ENCODE measurements around the gene ZNF469. TPM values are rescaled to one million over a fixed set of nuclear protein-coding genes. Genes with fewer than 3 reads are reported as not detected.

The ZNF469 gene
- polyA plus RNA-seq, 1 donor, result 1.0 TPM

DNA sequence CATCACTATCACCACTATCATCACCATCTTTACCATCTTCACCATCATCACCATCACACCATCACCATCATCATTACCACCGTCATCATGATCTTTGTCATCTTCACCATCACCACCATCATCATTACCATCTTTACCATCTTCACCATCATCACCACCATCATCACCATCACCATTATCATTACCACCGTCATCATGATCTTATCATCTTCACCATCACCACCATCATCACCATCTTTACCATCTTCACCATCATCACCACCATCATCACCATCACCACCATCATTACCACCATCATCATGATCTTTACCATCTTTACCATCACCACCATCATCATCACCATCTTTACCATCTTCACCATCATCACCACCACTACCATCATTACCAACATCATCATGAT is 10.2 kb upstream of the ZNF469 start:
- H3K9me3 ChIP-seq (ENCODE audit: control insufficient read depth, low read depth, low read length), result no peaks in the 10 kb centered on the region
- DNase-seq, result no peak
- no peaks in the 10 kb centered on the region for H3K36me3 ChIP-seq (ENCODE audit: control insufficient read depth, insufficient read depth, low read length)
- H3K4me1 ChIP-seq (ENCODE audit: control insufficient read depth, insufficient read depth, low read length), result no peaks in the 10 kb centered on the region
- H3K27ac ChIP-seq (ENCODE audit: low read length), result no peak overlapping the region
- 88% methylated on average over 2 of the region's 2 CpGs for WGBS (ENCODE audit: insufficient coverage, low lambda C conversion rate)
- no peaks in the 10 kb centered on the region for H3K27me3 ChIP-seq (ENCODE audit: control insufficient read depth, insufficient read depth, low read length)
- H3K4me3 ChIP-seq (ENCODE audit: low read length), result no peak overlapping the region

DNA sequence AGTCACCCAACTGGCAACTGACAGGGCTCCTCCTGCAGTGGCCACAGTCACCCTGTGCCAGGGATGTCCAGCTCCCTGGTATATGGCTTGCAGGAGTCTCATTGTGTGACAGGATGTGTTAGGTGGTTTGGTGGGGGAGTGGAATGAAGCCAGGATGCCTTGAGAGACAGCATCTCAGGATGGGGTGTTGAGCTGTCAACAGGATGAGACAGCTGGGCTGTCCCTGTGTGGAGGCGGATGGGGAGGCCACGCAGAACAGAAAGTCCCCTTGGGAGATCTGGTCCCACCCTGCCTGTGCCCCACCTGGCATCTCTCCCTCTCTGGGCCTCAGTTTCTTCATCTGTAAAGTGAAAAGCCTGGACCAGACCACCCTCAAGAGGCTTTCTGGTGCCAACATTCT is 9.5 kb upstream of the ZNF469 start:
- no CpG with 5 or more reads among the region's 2 CpGs for WGBS (ENCODE audit: insufficient coverage, low lambda C conversion rate)

DNA sequence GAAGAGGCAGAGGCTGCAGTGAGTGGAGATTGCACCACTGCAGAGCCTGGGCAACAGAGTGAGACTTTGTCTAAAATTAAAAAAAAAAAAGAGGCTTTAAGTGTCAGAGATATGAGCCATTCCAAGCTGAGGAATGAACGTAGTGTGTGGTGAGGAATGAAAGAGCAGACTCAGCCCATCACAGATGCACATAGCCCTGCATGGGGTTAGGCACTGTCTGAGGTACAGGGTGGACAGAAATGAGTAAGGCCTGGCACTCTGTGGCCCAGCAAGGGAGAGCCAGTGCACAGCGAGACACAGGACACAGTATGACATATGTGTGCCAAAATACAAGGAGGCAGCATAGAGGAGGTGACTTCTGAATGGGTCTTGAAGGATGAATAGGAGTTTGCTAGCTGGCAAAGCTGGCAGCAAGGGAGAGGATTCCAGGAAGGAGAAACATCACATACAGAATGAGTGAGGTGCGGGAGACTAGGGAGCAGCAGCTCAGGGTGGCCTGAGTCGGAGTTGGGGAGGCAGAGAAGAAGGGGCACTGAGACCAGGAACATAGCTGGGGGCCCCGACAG is 8.7 kb upstream of the ZNF469 start:
- no peak overlapping the region for H3K27ac ChIP-seq (ENCODE audit: low read length)
- H3K4me3 ChIP-seq (ENCODE audit: low read length), result no peak overlapping the region
- H3K27me3 ChIP-seq (ENCODE audit: control insufficient read depth, insufficient read depth, low read length), result no peaks in the 10 kb centered on the region
- WGBS (ENCODE audit: insufficient coverage, low lambda C conversion rate), result no CpG with 5 or more reads among the region's 5 CpGs
- DNase-seq, result no peak
- H3K9me3 ChIP-seq (ENCODE audit: control insufficient read depth, low read depth, low read length), result no peaks in the 10 kb centered on the region
- H3K36me3 ChIP-seq (ENCODE audit: control insufficient read depth, insufficient read depth, low read length), result no peaks in the 10 kb centered on the region
- no peaks in the 10 kb centered on the region for H3K4me1 ChIP-seq (ENCODE audit: control insufficient read depth, insufficient read depth, low read length)

More for the DNA sequence above, 9.5 kb upstream of the ZNF469 start:
- H3K4me1 ChIP-seq (ENCODE audit: control insufficient read depth, insufficient read depth, low read length), result no peaks in the 10 kb centered on the region
- no peak overlapping the region for H3K27ac ChIP-seq (ENCODE audit: low read length)
- no peaks in the 10 kb centered on the region for H3K36me3 ChIP-seq (ENCODE audit: control insufficient read depth, insufficient read depth, low read length)
- no peak for DNase-seq
- H3K9me3 ChIP-seq (ENCODE audit: control insufficient read depth, low read depth, low read length), result no peaks in the 10 kb centered on the region
- H3K27me3 ChIP-seq (ENCODE audit: control insufficient read depth, insufficient read depth, low read length), result no peaks in the 10 kb centered on the region
- no peak overlapping the region for H3K4me3 ChIP-seq (ENCODE audit: low read length)

DNA sequence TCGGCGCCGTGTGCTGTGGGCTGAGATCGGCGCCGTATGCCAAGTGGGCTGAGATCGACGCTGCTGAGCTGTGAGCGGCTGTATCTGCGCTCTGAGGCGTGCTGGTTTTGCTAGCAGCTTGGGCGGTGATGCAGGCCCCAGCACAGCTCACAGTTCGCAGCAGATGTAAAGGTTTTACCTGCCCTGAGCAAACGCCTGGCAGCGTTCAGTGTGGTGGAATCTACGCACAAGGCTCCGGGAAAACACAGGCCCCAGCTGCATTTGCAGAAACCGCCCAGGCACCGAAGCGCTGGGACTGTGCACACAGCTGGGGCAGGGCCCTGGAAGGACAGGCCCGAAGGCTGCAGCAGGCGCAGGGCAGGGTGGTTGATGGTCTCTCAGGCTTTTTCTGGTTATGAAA is 8.0 kb upstream of the ZNF469 start:
- Histone ChIP-seq H3K36me3 (ENCODE audit: control insufficient read depth, insufficient read depth, low read length) (no peaks in the 10 kb centered on the region), H3K4me3 (ENCODE audit: low read length) (no peak overlapping the region), H3K4me1 (ENCODE audit: control insufficient read depth, insufficient read depth, low read length) (no peaks in the 10 kb centered on the region), H3K9me3 (ENCODE audit: control insufficient read depth, low read depth, low read length) (no peaks in the 10 kb centered on the region), H3K27ac (ENCODE audit: low read length) (no peak overlapping the region), H3K27me3 (ENCODE audit: control insufficient read depth, insufficient read depth, low read length) (peaks cover 2% of the 10 kb centered on the region)
- no CpG with 5 or more reads among the region's 22 CpGs for WGBS (ENCODE audit: insufficient coverage, low lambda C conversion rate)
- DNase-seq, result no peak

DNA sequence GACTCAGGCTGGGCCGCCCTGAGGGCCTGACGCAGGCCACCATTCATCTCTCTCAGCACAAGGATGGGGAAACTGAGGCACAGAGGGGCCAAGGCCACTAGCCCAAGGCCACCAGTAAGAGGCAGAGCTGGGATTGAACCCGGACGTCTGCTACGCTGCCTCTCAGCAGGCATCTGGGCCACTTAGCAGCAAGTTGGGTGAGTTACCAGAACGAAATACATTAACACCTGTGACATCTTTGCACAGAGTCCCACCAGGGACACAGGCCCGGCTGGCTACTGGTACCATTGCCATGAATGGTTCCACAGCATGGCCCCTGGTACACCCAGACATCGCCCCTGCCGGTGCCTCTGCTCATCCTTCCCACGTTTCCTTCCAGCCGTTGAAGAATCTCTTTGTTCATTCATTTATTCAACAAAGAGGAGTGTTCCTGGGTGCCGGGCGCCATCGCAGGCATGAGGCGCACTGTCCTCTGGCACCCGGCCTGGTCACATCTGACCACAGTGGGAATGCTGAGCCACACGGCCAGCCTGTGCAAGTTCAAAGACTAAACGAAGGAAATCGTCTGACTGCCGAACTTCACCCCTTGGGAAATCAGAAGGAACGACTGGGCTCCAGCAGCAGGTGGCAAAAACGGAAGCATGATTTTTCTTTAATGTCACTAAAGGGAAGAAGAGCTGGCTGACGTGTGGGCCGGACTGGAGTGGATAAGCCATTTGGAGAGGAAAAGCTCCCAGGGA is 7.4 kb upstream of the ZNF469 start:
- H3K36me3 ChIP-seq (ENCODE audit: control insufficient read depth, insufficient read depth, low read length), result no peaks in the 10 kb centered on the region
- H3K27me3 ChIP-seq (ENCODE audit: control insufficient read depth, insufficient read depth, low read length), result peaks cover 2% of the 10 kb centered on the region
- 60% methylated on average over 1 of the region's 24 CpGs for WGBS (ENCODE audit: insufficient coverage, low lambda C conversion rate)
- no peak for DNase-seq
- H3K4me1 ChIP-seq (ENCODE audit: control insufficient read depth, insufficient read depth, low read length), result no peaks in the 10 kb centered on the region
- no peaks in the 10 kb centered on the region for H3K9me3 ChIP-seq (ENCODE audit: control insufficient read depth, low read depth, low read length)
- H3K27ac ChIP-seq (ENCODE audit: low read length), result no peak overlapping the region
- no peak overlapping the region for H3K4me3 ChIP-seq (ENCODE audit: low read length)

DNA sequence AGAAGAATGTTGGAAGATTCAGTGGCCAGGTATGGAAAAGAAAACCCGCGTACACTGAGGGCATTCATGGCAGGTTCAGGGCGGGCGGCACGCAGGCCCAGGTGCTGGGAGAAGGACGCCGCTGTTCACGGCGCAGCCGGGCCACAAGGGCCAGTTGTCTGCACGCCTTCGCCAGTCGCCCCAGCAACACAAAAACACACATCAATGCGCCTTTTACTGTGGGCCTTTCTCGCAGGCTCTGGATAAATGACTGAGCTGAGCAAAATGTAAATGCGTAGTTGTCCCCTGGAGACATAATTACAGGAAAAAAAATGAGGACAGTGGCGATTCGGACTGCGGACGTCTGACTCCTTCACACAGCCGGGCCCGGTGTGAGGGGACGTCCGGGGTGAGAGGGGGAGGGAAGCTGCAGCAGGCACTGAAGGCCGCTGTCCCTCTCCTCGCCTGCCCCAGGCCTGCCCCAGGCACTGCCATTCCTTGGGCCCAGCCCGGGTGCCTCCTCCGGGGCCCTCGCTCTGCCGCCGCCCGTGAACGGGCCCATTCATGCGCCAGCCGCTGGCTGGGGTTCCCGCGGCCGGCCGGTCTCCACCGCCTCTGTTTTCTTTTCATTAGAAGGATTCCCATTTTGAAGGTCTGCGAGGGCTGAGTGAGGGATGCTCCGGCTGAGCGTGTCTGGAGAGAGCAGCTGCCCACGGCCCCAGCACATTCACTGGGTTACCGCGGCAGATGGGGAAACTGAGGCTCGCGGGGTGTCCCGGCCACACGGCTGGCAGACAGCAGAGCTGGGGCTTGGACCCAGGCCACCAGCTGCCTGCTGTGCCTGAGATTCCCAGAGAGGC is 6.5 kb upstream of the ZNF469 start:
- no CpG with 5 or more reads among the region's 50 CpGs for WGBS (ENCODE audit: insufficient coverage, low lambda C conversion rate)
- peaks cover 2% of the 10 kb centered on the region for H3K27me3 ChIP-seq (ENCODE audit: control insufficient read depth, insufficient read depth, low read length)
- no peaks in the 10 kb centered on the region for H3K9me3 ChIP-seq (ENCODE audit: control insufficient read depth, low read depth, low read length)
- DNase-seq, result no peak
- H3K4me3 ChIP-seq (ENCODE audit: low read length), result no peak overlapping the region
- no peaks in the 10 kb centered on the region for H3K4me1 ChIP-seq (ENCODE audit: control insufficient read depth, insufficient read depth, low read length)
- H3K36me3 ChIP-seq (ENCODE audit: control insufficient read depth, insufficient read depth, low read length), result no peaks in the 10 kb centered on the region
- no peak overlapping the region for H3K27ac ChIP-seq (ENCODE audit: low read length)

DNA sequence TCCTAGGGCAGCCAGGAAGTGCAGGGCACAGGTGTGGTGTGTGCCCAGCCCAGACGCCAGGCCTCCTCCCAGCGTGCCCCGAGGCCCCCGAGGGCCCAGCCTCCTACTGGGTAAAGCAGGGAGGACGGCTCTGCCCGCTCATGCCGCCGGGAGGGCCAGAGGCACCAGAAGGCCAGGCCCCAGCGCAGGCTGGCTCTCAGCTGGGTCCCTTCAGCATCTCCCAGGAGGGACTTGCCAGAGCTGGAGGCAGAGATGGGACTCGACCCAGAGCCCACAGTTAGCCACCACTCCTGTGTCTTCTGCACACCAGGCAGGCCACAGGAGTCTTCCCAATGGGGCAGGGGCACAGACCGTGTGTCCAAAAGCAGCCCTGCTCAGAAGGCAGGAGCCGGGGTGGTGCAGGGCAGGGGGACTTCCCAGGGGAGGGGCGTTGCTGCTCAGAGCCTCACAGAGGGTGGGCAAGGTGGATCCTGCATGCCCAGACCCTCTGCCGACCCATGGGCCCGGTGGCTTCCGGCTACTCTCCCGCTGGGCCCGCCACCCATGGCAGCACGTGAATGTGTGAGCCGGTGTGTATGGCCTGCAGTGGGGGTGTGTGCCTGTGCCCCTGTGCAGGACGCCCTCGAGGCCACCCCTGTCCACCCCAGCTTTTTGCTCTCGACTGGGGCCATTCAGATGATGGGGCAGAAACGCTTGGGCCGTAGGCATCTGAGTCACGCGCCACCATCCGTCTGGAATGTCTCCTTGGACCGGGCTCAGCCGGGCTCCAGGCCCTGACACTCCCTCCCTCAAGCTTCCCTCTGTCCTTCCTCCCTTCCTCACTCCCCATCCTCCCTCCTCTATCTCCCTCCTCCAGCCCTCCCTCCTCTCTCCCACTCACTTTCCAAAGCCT is 5.7 kb upstream of the ZNF469 start:
- DNase-seq, result no peak
- Histone ChIP-seq H3K27me3 (ENCODE audit: control insufficient read depth, insufficient read depth, low read length) (peaks cover 11% of the 10 kb centered on the region), H3K27ac (ENCODE audit: low read length) (no peak overlapping the region), H3K4me1 (ENCODE audit: control insufficient read depth, insufficient read depth, low read length) (no peaks in the 10 kb centered on the region), H3K9me3 (ENCODE audit: control insufficient read depth, low read depth, low read length) (no peaks in the 10 kb centered on the region), H3K36me3 (ENCODE audit: control insufficient read depth, insufficient read depth, low read length) (no peaks in the 10 kb centered on the region), H3K4me3 (ENCODE audit: low read length) (no peak overlapping the region)
- no CpG with 5 or more reads among the region's 30 CpGs for whole genome bisulfite sequencing (ENCODE audit: insufficient coverage, low lambda C conversion rate)

DNA sequence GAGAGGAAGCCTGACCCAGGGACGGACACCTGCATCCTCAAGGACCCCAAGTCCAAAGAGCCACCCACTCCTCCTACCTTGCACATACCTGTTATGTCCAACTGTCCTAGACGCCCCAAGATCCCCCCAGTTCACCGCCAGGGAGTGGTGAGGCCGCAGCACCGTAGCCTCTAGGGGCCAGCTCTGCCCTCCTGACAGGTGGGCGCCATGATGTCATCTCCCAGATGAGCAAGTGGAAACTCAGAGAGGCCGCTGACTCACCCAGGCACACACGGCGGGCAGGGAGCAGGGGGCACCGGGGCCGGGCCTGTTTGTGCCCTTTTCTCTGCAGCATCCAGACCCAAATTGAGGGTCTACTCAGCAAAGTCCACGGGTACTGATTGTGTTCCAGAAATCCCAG is 4.8 kb upstream of the ZNF469 start:
- Histone ChIP-seq H3K4me3 (ENCODE audit: low read length) (no peak overlapping the region), H3K27me3 (ENCODE audit: control insufficient read depth, insufficient read depth, low read length) (peaks cover 17% of the 10 kb centered on the region), H3K36me3 (ENCODE audit: control insufficient read depth, insufficient read depth, low read length) (no peaks in the 10 kb centered on the region), H3K9me3 (ENCODE audit: control insufficient read depth, low read depth, low read length) (no peaks in the 10 kb centered on the region), H3K4me1 (ENCODE audit: control insufficient read depth, insufficient read depth, low read length) (no peaks in the 10 kb centered on the region), H3K27ac (ENCODE audit: low read length) (no peak overlapping the region)
- no CpG with 5 or more reads among the region's 12 CpGs for WGBS (ENCODE audit: insufficient coverage, low lambda C conversion rate)
- no peak for DNase-seq

DNA sequence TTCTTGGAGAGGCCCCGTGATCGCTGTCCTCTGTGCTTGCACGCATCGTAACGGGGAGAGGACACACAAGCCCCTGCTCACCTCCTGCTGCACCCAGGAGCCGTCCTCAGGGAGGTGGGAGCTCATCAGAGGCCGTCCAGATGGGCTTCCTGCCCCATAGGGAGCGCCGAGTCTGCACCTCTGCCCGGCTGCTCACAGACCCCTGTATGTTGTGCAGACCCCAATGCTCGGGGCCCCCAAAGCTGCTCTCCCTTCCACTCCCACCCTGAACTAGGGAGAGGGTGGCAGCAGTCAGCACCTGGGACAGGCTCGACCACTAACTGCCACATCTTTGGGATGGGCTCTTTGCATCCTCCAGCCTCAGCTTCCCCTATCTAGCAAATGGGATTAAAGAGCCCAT is 4.4 kb upstream of the ZNF469 start:
- no peaks in the 10 kb centered on the region for H3K4me1 ChIP-seq (ENCODE audit: control insufficient read depth, insufficient read depth, low read length)
- H3K27ac ChIP-seq (ENCODE audit: low read length), result no peak overlapping the region
- no CpG with 5 or more reads among the region's 12 CpGs for WGBS (ENCODE audit: insufficient coverage, low lambda C conversion rate)
- H3K4me3 ChIP-seq (ENCODE audit: low read length), result no peak overlapping the region
- no peaks in the 10 kb centered on the region for H3K9me3 ChIP-seq (ENCODE audit: control insufficient read depth, low read depth, low read length)
- no peak for DNase-seq
- H3K27me3 ChIP-seq (ENCODE audit: control insufficient read depth, insufficient read depth, low read length), result peaks cover 17% of the 10 kb centered on the region
- H3K36me3 ChIP-seq (ENCODE audit: control insufficient read depth, insufficient read depth, low read length), result no peaks in the 10 kb centered on the region

Measured in large intestine (tissue), 3 donors.